H1 (cell line): Measurements from ENCODE around the gene KRTAP19-8. TPM values are rescaled to one million over a fixed set of nuclear protein-coding genes. Genes with fewer than 3 reads are reported as not detected.

ENCODE experiments used
- CTCF ChIA-PET: fragments of 300-600 bp; sonication (Branson Sonifier 250); formaldehyde crosslinking; loops from one replicate; lab custom pipeline; 2021; ENCODE audit not compliant: partially characterized antibody; lab: Charles Lee
- POLR2A ChIA-PET: fragments of 300-600 bp; sonication (Branson Sonifier 250); formaldehyde crosslinking; loops from one replicate; lab custom pipeline; 2021; ENCODE audit warnings: inconsistent platforms; ENCODE audit not compliant: partially characterized antibody; lab: Charles Lee
- DNase-seq, 2 experiments: peaks; one replicate each; pipeline versions ENCODE4 v3.0.0 to v3.0.0-alpha.2; 2010 to 2022; ENCODE audit warnings: low spot score in 2 of 2, low read depth in 1 of 2, mixed read lengths in 1 of 2
- FAIRE-seq: peaks from 2 replicates; lab custom pipeline; 2011; peaks lifted over from hg19 to GRCh38; lab: Jason Lieb, UNC
- H2AFZ ChIP-seq: 2 replicates; pipeline ENCODE4 v1.8.1; 2012; ENCODE audit warnings: low read length, inconsistent platforms
- H2AK5ac ChIP-seq: 2 replicates; pipeline ENCODE4 v1.6.1; 2013; ENCODE audit warnings: low read depth, low read length
- H2BK120ac ChIP-seq: replicated peaks from 2 replicates; pipeline ENCODE3; 2013; ENCODE audit warnings: low read depth, low read length, inconsistent platforms
- H2BK12ac ChIP-seq: 2 replicates; pipeline ENCODE4 v1.6.1; 2013; ENCODE audit warnings: low read depth, low read length
- H2BK15ac ChIP-seq: 2 replicates; pipeline ENCODE4 v1.6.1; 2013; ENCODE audit warnings: low read length
- H2BK20ac ChIP-seq: 2 replicates; pipeline ENCODE4 v1.6.1; 2013; ENCODE audit warnings: low read length
- H2BK5ac ChIP-seq: 2 replicates; pipeline ENCODE4 v1.6.1; 2013; ENCODE audit warnings: low read depth, low read length
- H3K14ac ChIP-seq: 2 replicates; pipeline ENCODE4 v1.6.1; 2013; ENCODE audit warnings: inconsistent platforms; ENCODE audit not compliant: insufficient read length
- H3K18ac ChIP-seq: 2 replicates; pipeline ENCODE4 v1.6.1; 2013; ENCODE audit warnings: low read length; ENCODE audit errors: extremely low read depth
- H3K23ac ChIP-seq: 2 replicates; pipeline ENCODE4 v1.6.1; 2013; ENCODE audit warnings: inconsistent platforms; ENCODE audit not compliant: insufficient read length
- H3K23me2 ChIP-seq: 2 replicates; pipeline ENCODE4 v1.6.1; 2013; ENCODE audit warnings: low read depth, low read length
- H3K27ac ChIP-seq: 2 replicates; pipeline ENCODE4 v1.6.1; 2011; ENCODE audit warnings: low read depth, low read length, inconsistent platforms
- H3K27me3 ChIP-seq, 4 experiments: replicated peaks in 1 of 4; 1 replicate in 1 of 4; 2 replicates in 3 of 4; pipeline versions ENCODE4 v1.6.1 to v1.8.1; 2011 to 2013; ENCODE audit warnings: low read length in 3 of 4, mild to moderate bottlenecking in 3 of 4, inconsistent platforms in 2 of 4, mixed read lengths in 2 of 4, moderate library complexity in 1 of 4; ENCODE audit not compliant: control insufficient read depth in 3 of 4, insufficient read depth in 3 of 4; ENCODE audit errors: extremely low read depth in 1 of 4
- H3K36me3 ChIP-seq, 4 experiments: 2 replicates each; pipeline versions ENCODE4 v1.6.1 to v1.8.1; 2011 to 2013; ENCODE audit warnings: mild to moderate bottlenecking in 4 of 4, low read length in 3 of 4, moderate library complexity in 2 of 4, control low read depth in 1 of 4, inconsistent platforms in 1 of 4; ENCODE audit not compliant: insufficient read depth in 4 of 4, control insufficient read depth in 2 of 4
- H3K4ac ChIP-seq: replicated peaks from 2 replicates; pipeline ENCODE3; 2013; ENCODE audit warnings: low read length, low read depth, mixed read lengths, inconsistent platforms; ENCODE audit not compliant: insufficient read length
- H3K4me1 ChIP-seq, 4 experiments: replicated peaks in 1 of 4; 1 replicate in 1 of 4; 2 replicates in 3 of 4; pipeline versions ENCODE4 v1.6.1 to v1.8.1; 2011 to 2013; ENCODE audit warnings: low read length in 3 of 4, inconsistent platforms in 2 of 4, mixed read lengths in 1 of 4; ENCODE audit not compliant: insufficient read depth in 4 of 4, control insufficient read depth in 3 of 4
- H3K4me2 ChIP-seq, 2 experiments: 2 replicates each; pipeline versions ENCODE4 v1.6.1 to v1.8.1; 2011 to 2013; ENCODE audit warnings: low read depth in 2 of 2, low read length in 2 of 2, control low read depth in 1 of 2, inconsistent platforms in 1 of 2, mild to moderate bottlenecking in 1 of 2; ENCODE audit not compliant: insufficient read depth in 1 of 2
- H3K4me3 ChIP-seq, 4 experiments: fragments of 200-600, 300-600 bp in 1 of 4; sonication (generic), shearing (Covaris generic), sonication (Bioruptor Twin) in 1 of 4; 2 replicates each; pipeline versions ENCODE4 v1.5.1 to v1.8.1; 2011 to 2016; ENCODE audit warnings: low read length in 4 of 4, low read depth in 3 of 4, control low read depth in 2 of 4, inconsistent platforms in 2 of 4, mild to moderate bottlenecking in 2 of 4, mixed read lengths in 1 of 4, moderate library complexity in 1 of 4; ENCODE audit not compliant: insufficient read depth in 2 of 4; ENCODE audit errors: extremely low read depth in 1 of 4
- H3K56ac ChIP-seq: replicated peaks from 2 replicates; pipeline ENCODE3; 2013; ENCODE audit warnings: low read depth, mild to moderate bottlenecking, mixed read lengths, low read length, inconsistent platforms; ENCODE audit not compliant: insufficient read length
- H3K79me1 ChIP-seq: 2 replicates; pipeline ENCODE4 v1.6.1; 2013; ENCODE audit warnings: low read depth, low read length, control low read depth
- H3K79me2 ChIP-seq, 2 experiments: 2 replicates each; pipeline versions ENCODE4 v1.6.1 to v1.8.1; 2012 to 2013; ENCODE audit warnings: low read length in 2 of 2, mild to moderate bottlenecking in 2 of 2, inconsistent platforms in 1 of 2; ENCODE audit not compliant: insufficient read depth in 2 of 2, control insufficient read depth in 1 of 2
- H3K9ac ChIP-seq, 4 experiments: replicated peaks in 1 of 4; 1 replicate in 1 of 4; 2 replicates in 3 of 4; pipeline versions ENCODE4 v1.6.1 to v1.8.1; 2011 to 2013; ENCODE audit warnings: low read depth in 3 of 4, low read length in 3 of 4, control low read depth in 2 of 4, mild to moderate bottlenecking in 2 of 4, moderate library complexity in 2 of 4, inconsistent platforms in 1 of 4; ENCODE audit errors: extremely low read depth in 1 of 4
- H3K9me3 ChIP-seq, 2 experiments: 2 replicates each; pipeline versions ENCODE4 v1.6.1 to v1.8.1; 2012 to 2013; ENCODE audit warnings: mild to moderate bottlenecking in 2 of 2, moderate library complexity in 2 of 2, control low read depth in 1 of 2, inconsistent platforms in 1 of 2, low read depth in 1 of 2, low read length in 1 of 2, mixed read lengths in 1 of 2; ENCODE audit not compliant: insufficient read depth in 2 of 2
- H4K20me1 ChIP-seq, 2 experiments: replicated peaks in 1 of 2; 2 replicates each; pipeline versions ENCODE3 to v1.8.1; 2011 to 2013; ENCODE audit warnings: inconsistent platforms in 2 of 2, low read length in 2 of 2, mild to moderate bottlenecking in 1 of 2; ENCODE audit not compliant: insufficient read depth in 2 of 2, control insufficient read depth in 1 of 2
- H4K5ac ChIP-seq: 2 replicates; pipeline ENCODE4 v1.6.1; 2013; ENCODE audit warnings: low read length, low read depth, mixed read lengths, inconsistent platforms; ENCODE audit not compliant: insufficient read length
- H4K8ac ChIP-seq: 2 replicates; pipeline ENCODE4 v1.8.0; 2013; ENCODE audit warnings: mild to moderate bottlenecking, moderate library complexity, low read length, inconsistent platforms; ENCODE audit not compliant: insufficient read depth; ENCODE audit errors: extremely low read depth
- H4K91ac ChIP-seq: replicated peaks from 2 replicates; pipeline ENCODE3; 2013; ENCODE audit warnings: low read length, mixed read lengths, inconsistent platforms; ENCODE audit not compliant: insufficient read length
- CREB1 ChIP-seq: IDR thresholded peaks from 2 replicates; pipeline ENCODE4 v1.6.1; 2012; ENCODE audit warnings: inconsistent platforms
- EZH2 ChIP-seq: fragments of 200-600 bp; sonication (generic); IDR thresholded peaks from 2 replicates; pipeline ENCODE4 v1.7.1; 2012; ENCODE audit warnings: low read depth, mild to moderate bottlenecking, moderate library complexity, low read length, inconsistent platforms; ENCODE audit not compliant: severe bottlenecking
- GTF2F1 ChIP-seq: IDR thresholded peaks from 2 replicates; pipeline ENCODE4 v1.6.1; 2012; ENCODE audit warnings: low read depth, low read length, improper control_type of control experiment, borderline replicate concordance
- KDM1A ChIP-seq: fragments of 200-600, 300-600 bp; sonication (generic); IDR thresholded peaks from 2 replicates; pipeline ENCODE4 v1.7.1; 2016; ENCODE audit warnings: mild to moderate bottlenecking, low read length, borderline replicate concordance
- MAFK ChIP-seq: IDR thresholded peaks from 2 replicates; pipeline ENCODE4 v1.6.1; 2012; ENCODE audit warnings: low read depth, mild to moderate bottlenecking, improper control_type of control experiment, low read length
- RAD21 ChIP-seq, 2 experiments: IDR thresholded peaks in 1 of 2; conservative IDR thresholded peaks in 1 of 2; 2 replicates each; pipeline ENCODE4 v1.6.1; 2011; ENCODE audit warnings: low read depth in 2 of 2, low read length in 2 of 2, improper control_type of control experiment in 1 of 2, inconsistent platforms in 1 of 2, mild to moderate bottlenecking in 1 of 2, moderate library complexity in 1 of 2
- RBBP5 ChIP-seq: IDR thresholded peaks from 2 replicates; pipeline ENCODE4 v1.7.1; 2012; ENCODE audit warnings: low read depth, mild to moderate bottlenecking, inconsistent platforms, low read length, moderate library complexity, borderline replicate concordance
- RFX5 ChIP-seq: IDR thresholded peaks from 2 replicates; pipeline ENCODE4 v1.6.1; 2011; ENCODE audit warnings: low read depth, low read length, improper control_type of control experiment, borderline replicate concordance
- SUZ12 ChIP-seq: fragments of 200-600 bp; sonication (generic); IDR thresholded peaks from 2 replicates; pipeline ENCODE4 v1.6.1; 2012; ENCODE audit warnings: mild to moderate bottlenecking, inconsistent platforms, low read length, moderate library complexity, mixed read lengths
- TAF7 ChIP-seq: optimal IDR thresholded peaks from 2 replicates; pipeline ENCODE3; 2011; ENCODE audit warnings: low read depth, mild to moderate bottlenecking, inconsistent platforms, low read length, moderate library complexity, borderline replicate concordance
- TCF12 ChIP-seq: IDR thresholded peaks from 2 replicates; pipeline ENCODE4 v1.6.1; 2011; ENCODE audit warnings: low read depth, mild to moderate bottlenecking, low read length
- ZNF274 ChIP-seq: IDR thresholded peaks from 2 replicates; pipeline ENCODE4 v1.7.0; 2012; ENCODE audit warnings: low read length, borderline replicate concordance; ENCODE audit errors: extremely low read depth
- WGBS, 2 experiments: shearing (Covaris generic) in 1 of 2; methylation state at CpG; one replicate each; pipeline versions ENCODE4 v1.1.6 to v1.1.7; 2013 to 2015; ENCODE audit warnings: low lambda C conversion rate in 2 of 2, mixed read lengths in 2 of 2, inconsistent platforms in 1 of 2, low coverage in 1 of 2, missing lambda C conversion rate in 1 of 2; ENCODE audit not compliant: insufficient replicate concordance in 2 of 2, insufficient coverage in 1 of 2, insufficient read length in 1 of 2; ENCODE audit errors: extremely low coverage in 1 of 2, missing lambda C conversion rate in 1 of 2; 5-methylcytosine and 5-hydroxymethylcytosine counted together
- polyA plus RNA-seq, 7 experiments: library from polyadenylated mRNA; depleted of rRNA in 3 of 7; stranded (reverse) in 5 of 7; unstranded in 2 of 7; fragments of >200 nt in 5 of 7; fragments of 200-250 nt in 2 of 7; gene quantifications; 1 replicate in 5 of 7; 2 replicates in 1 of 7; 4 replicates in 1 of 7; pipeline versions ENCODE4 v1.2.1 to v1.2.3, GENCODE V29; 2011 to 2013; ENCODE audit warnings: missing spikeins in 2 of 7, mixed read lengths in 2 of 7
- total RNA-seq: library from RNA; stranded (reverse); fragmentation: NEBNext Ultra II Directional; extraction: Animal tissue kit (Norgen Biotek cat#: 25700); gene quantifications from 2 replicates; pipeline ENCODE4 v1.2.1, GENCODE V29; 2021

The KRTAP19-8 gene
- total and polyA plus RNA-seq, 2 of the 8 experiments (the other 6 are each of a cell fraction or from before 2014, with no cell fraction given), result not detected

DNA sequence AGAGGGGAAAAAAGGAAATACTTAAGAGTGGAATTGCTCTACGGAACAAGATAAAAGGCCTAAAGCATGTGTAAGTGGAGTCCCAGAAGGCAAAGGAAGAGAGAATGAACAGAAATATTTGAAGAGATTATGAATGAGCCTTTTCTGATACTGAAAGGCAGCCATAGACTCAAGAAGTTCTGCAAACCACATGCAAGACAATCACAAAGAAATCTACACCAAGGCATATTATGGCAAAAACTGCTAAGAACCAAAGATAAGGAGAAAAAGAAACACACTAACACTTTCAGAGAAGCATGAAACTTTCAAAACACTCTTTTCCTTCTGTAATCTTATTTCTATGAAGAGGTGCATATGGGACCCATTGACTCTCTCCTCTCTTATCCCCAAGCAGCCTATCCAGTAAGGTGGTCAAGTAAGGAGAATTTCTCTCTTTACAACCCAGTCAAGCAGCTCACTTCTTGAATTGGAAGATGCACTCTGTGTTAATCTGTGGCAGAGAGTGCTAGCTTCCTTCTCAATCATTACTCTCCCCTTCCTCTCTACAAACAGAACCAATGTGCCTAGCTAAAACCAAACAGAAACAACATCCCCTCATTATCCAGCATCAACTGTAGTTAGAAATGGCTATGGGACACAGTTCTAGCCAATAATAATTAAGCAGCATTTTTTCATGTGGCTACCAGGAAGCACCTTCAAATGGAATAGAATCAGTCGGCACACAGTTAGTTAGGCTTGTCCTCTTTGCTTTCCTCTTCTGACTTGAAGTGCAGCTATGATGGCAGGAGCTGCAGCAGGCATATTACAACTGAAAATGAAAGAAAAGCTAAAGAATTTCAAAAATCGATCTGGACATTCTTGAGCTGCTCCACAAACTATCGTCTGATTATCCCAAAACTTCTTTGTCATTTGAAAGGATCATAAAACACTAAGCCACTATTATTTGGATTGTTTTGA lies 25.9 kb downstream of the KRTAP19-8 start:
- Histone ChIP-seq H3K4me1 (no peaks in the 10 kb centered on the region), H3K4me3 (no peak overlapping the region), H3K9ac (no peak overlapping the region), H3K14ac (no peak overlapping the region), H3K79me2 (no peaks in the 10 kb centered on the region), H3K23me2 (no peaks in the 10 kb centered on the region), H3K27ac (no peak overlapping the region), H2BK120ac (no peak overlapping the region), H3K27me3 (no peaks in the 10 kb centered on the region), H3K4ac (no peak overlapping the region), H3K4me2 (no peak overlapping the region), H4K20me1 (no peaks in the 10 kb centered on the region), H4K8ac (no peak overlapping the region), H3K79me1 (no peaks in the 10 kb centered on the region), H2BK12ac (no peak overlapping the region), H2BK15ac (no peak overlapping the region), H3K56ac (no peak overlapping the region)
- 85% methylated on average over 4 of the region's 4 CpGs; no CpG with 5 or more reads in 1 of the 2 experiments for WGBS, 2 experiments
- TF ChIP-seq CREB1 (no peak), RAD21 (IDR thresholded peaks at IDR 0.05 in 1 of 2, conservative IDR thresholded peaks at IDR 0.05 in 1 of 2; ENCODE audit: low read depth in 2 of 2, low read length in 2 of 2) (no peak), MAFK (no peak), GTF2F1 (no peak), RBBP5 (no peak), TAF7 (no peak), KDM1A (no peak), SUZ12 (no peak), RFX5 (no peak), TCF12 (no peak), ZNF274 (no peak), EZH2 (no peak)
- TF ChIP-seq, all 59 proteins: peak for 0
- no peak for FAIRE-seq
- H3K23ac ChIP-seq, result no peak overlapping the region
- H4K91ac ChIP-seq, result no peak overlapping the region
- no peak overlapping the region for H2AK5ac ChIP-seq
- H3K9me3 ChIP-seq, result no peaks in the 10 kb centered on the region
- ChIA-PET CTCF (interaction anchor here (0.7 to 1.8 kb wide), 7 partner anchors 12 to 173 kb away, joined by 3 to 5 read pairs (median 3); no protein-coding TSS in a partner anchor), POLR2A (no interaction called here)
- no peak overlapping the region for H3K18ac ChIP-seq
- no peak overlapping the region for H2AFZ ChIP-seq
- DNase-seq, result no peak
- H2BK20ac ChIP-seq, result no peak overlapping the region
- no peaks in the 10 kb centered on the region for H3K36me3 ChIP-seq
- H2BK5ac ChIP-seq, result no peak overlapping the region
- no peak overlapping the region for H4K5ac ChIP-seq
